Gastrocnemius medialis (tissue), 4 donors: Measurements from ENCODE around the gene MCAM.

Experiments used
- POLR2A ChIP-seq, 2 donors: fragments of 450-650 bp; IDR thresholded peaks; one replicate each; pipeline ENCODE4 v1.6.1; 2017; ENCODE audit warnings: antibody characterized with exemption in 2 of 2, mild to moderate bottlenecking in 2 of 2, moderate library complexity in 2 of 2
- TF ChIP-seq, protein P1 (sequence below), 5 experiments: fragments of 450-650 bp in 3 of 5; fragments of 200-600 bp in 2 of 5; sonication (generic) in 2 of 5; IDR thresholded peaks in 4 of 5; conservative IDR thresholded peaks in 1 of 5; 1 replicate in 4 of 5; 2 replicates in 1 of 5; pipeline ENCODE4 v1.5.1; 2016 to 2019; ENCODE audit warnings: antibody characterized with exemption in 5 of 5, mild to moderate bottlenecking in 3 of 5, moderate library complexity in 3 of 5

DNA sequence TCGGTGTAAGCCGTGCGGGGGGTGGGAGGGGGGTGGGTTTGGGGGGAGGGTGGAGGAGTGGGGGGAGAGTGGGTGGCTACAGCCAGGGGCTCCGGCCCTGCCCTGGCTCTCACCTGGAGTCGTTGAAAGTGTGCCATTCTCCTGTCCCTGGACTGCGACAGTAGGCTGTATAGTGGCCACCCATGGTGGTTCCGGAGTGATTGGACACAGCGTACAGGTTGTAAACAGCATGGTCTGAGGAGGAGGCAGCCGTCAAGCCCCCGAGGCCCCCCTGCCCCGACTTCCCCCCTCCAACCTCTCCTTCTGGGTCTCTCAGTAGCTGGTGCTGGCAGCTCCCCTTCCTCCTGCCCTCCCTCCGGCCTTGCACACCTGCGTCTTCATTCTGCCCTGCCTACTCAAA is 40.1 kb upstream of the MCAM start:
- TF ChIP-seq, protein P1, sequence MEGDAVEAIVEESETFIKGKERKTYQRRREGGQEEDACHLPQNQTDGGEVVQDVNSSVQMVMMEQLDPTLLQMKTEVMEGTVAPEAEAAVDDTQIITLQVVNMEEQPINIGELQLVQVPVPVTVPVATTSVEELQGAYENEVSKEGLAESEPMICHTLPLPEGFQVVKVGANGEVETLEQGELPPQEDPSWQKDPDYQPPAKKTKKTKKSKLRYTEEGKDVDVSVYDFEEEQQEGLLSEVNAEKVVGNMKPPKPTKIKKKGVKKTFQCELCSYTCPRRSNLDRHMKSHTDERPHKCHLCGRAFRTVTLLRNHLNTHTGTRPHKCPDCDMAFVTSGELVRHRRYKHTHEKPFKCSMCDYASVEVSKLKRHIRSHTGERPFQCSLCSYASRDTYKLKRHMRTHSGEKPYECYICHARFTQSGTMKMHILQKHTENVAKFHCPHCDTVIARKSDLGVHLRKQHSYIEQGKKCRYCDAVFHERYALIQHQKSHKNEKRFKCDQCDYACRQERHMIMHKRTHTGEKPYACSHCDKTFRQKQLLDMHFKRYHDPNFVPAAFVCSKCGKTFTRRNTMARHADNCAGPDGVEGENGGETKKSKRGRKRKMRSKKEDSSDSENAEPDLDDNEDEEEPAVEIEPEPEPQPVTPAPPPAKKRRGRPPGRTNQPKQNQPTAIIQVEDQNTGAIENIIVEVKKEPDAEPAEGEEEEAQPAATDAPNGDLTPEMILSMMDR (IDR thresholded peaks at IDR 0.05 in 4 of 5, conservative IDR thresholded peaks at IDR 0.05 in 1 of 5) = no peak
- no peak for TF ChIP-seq POLR2A (IDR thresholded peaks at IDR 0.05)
